ENCODE data around the gene ATG4B.
"Not testable (repeated sequence)": the region's sequence is repeated elsewhere in the genome, so short reads cannot be mapped to it uniquely, and the experiment has no call there.

Gene ATG4B

DNA sequence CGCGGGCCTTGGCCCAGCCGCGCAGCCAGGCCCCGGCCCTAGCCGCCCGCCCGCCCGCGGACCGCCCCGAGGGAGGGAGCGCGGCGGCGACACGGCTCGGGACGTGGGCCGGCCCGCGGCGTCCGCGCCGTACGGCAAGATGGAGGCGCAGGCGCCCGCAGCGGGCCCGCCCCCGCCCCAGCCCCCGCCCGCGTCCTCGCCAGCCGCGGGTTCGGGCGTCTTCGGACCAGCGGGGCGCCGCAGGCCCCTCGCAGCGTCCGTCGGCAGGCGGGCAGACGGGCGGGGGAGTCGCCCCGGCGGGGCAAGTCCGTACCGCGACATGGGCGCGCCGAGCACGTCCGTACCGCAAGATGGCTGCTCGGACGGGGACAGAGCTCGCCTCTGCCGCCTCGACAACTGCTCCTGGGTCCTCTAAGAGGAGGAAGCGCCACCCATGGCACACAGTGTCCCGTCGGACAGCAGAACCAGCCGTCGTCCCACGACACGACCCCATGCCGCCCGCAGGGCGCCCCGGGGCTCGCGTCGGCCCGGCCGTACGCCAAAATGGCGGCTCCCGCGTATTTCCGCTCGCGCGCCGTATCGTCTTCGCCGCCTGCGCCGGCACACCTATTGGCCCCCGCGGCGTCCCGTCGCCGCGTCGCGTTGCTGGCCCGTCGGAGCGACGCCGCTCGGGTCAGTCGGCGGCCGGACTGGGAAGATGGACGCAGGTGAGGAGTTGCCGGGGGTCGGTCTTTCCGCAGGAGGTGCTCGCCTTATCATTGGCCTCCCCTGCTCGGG is at the start of gene ATG4B, which contains the start of gene THAP4:
TSS of gene ATG4B (plus strand) at position 676 of the 777 bp plus-strand sequence. CDS start at position 698, 22 bp downstream.
TSS of gene THAP4 (minus strand) at position 141 of the 777 bp plus-strand sequence. CDS start 141 bp downstream, outside the sequence.
- DNase-seq: peak; percentile 87

DNA sequence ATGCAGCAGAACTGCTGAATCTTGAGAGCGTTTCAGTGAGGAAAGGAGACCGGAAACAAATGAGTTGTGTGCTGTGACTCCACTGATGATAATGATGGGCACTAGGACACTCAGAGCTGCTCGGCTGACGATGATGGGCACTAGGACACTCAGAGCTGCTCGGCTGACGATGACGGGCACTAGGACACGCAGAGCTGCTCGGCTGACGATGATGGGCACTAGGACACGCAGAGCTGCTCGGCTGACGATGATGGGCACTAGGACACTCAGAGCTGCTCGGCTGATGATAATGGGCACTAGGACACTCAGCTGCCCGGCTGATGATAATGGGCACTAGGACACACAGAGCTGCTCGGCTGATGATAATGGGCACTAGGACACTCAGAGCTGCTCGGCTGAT is 47.6 kb upstream of the ATG4B start:
- DNase-seq: not testable (repeated sequence)

DNA sequence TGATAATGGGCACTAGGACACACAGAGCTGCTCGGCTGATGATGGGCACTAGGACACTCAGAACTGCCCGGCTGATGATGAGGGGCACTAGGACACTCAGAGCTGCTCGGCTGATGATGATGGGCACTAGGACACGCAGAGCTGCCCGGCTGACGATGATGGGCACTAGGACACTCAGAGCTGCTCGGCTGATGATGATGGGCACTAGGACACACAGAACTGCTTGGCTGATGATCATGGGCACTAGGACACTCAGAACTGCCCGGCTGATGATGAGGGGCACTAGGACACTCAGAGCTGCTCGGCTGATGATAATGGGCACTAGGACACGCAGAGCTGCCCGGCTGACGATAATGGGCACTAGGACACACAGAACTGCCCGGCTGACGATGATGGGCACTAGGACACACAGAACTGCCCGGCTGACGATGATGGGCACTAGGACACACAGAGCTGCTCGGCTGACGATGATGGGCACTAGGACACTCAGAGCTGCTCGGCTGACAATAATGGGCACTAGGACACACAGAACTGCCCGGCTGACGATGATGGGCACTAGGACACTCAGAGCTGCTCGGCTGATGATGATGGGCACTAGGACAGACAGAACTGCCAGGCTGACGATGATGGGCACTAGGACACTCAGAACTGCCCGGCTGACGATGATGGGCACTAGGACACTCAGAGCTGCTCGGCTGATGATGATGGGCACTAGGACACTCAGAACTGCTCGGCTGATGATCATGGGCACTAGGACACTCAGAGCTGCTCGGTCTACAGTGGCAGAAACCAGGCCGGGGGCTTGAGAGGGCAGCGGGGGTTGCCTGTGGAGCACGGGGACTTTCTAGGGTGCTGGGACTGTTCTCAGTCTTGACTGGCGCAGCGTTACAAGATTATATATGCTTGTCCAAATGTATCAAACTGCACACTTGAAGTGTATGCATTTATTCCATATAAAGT is 46.7 kb upstream of the ATG4B start:
- not testable (repeated sequence) for DNase-seq

DNA sequence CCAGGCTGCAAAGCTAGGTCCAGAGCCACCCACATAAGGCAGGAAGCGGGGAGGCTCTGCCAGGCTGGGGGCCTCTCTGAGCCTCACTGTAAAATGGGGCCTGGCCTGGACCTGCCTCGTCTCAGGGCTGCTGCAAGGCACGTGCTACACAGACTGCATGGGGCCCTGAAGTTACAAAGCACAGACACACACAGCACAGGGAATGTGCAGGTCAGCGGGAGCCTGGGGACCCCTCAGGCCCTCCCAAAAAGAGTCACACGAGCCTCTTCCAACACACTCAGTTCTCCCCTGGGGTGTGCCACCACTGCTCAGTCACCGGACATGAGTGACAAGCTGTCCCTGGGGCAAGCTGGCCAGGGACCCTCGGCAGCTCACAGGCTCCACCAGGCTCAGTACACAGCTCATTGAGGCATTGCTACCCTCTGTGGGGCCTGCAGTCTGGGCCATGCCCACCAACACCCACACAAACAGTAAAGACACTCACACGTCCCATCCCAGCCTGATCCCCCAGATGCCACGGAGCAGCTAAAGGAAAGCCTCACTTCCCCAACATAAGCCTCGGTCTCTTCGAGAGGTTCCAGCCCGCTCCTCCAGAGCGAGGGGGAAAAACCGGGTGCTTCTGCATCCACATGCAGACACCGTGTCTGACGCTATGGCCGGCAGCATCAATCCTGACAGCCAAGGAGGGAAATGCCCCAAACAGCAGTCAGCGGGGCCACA is 45.2 kb upstream of the ATG4B start:
- no peak for DNase-seq

DNA sequence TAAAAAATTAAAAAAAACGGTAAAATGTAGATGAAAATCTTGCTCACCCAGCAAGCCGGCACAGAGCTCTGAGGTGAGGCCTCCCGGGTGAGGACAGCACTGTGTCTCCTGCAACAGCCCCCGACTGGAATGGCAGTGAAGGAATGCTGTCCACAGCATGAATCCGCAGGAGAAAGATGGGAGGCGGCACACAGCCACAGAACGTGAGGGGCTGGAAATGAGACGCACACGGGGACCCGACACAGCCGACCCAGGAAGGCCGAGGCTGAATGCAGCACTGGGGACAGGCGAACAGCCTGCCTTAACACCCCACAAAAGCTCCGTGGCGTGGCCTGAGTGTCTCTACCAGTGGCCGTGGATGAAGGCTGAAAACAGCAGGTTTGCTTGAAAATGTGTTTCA is 44.2 kb upstream of the ATG4B start:
- DNase-seq: no peak

DNA sequence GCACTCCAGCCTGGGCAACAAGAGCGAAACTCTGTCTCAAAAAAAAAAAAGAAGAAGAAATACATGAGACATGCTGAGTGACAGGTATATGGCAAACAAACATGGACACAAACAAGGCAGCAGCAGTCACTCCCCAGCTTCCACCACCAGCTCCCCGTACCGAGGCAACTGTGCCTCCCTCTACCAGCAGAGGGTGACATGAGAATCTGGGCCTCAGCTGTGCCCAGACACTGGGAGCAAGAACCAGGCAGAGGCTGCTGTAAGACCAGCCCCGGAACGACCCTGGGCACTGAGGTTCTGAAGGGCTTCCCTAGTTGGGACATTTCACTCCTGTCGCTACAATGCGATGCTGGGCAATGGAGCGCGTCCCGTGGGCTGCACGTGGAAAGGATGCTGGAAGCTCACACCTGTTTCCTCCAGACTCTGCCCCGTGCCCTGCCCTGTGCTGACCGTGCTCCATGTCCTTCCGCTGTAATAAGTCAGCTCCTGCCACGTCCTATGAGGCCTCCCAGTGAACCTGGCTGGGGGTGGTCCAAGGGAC is 41.8 kb upstream of the ATG4B start:
- DNase-seq: no peak

DNA sequence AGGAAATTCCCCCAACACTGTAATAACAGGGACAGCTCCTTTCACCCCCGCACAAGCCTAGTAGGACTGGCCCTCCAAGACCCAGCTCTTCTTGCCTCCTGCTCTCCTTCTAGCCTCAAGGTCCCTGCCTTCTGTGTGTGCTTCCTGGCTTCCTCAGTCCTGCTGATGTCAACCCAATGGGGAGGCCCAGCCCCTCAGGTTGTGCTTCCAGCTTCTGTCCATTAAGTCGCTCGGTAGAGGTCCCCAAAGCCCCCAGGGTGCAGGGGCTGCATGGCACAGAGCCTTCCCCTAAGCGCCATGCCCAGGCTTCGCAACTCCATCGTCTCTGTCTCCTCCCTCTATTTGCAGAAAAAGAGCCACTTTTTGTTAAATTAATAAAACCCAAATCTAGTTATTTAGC is 39.9 kb upstream of the ATG4B start:
- DNase-seq: no peak

DNA sequence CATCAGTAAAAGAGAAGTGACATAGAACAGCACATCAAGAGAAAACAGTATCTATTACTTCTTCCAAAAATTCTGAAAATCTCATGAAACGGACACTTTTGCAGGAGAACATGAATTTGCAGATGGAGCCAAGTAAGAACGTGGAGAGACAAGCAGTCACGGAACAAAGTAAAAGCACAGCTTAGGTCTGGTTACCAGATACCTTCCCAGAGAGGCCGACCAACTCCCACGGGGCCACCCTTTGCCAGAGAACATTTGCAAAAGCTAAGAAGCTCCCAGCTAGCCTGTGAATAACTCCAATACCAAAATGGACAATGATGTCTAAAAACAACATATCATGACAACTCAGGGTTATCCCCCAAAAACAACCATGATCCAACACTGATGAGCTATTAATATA is 39.4 kb upstream of the ATG4B start:
- DNase-seq: no peak

DNA sequence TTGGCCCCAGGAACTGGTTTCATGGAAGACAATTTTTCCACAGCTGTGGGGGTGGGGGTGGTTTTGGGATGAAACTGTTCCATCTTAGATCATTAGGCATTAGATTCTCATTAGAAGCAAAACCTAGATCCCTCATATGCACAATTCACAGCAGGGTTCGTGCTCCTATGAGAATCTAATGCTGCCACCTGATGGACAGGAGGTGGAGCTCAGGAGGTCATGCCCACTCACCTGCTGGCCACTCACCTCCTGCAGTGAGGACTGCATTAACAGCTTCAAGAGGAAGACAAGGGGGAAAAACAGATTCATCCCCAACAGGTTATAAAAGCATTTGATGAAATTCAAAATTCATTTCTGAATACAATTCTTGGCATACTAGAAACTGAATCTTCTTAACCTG is 39.0 kb upstream of the ATG4B start:
- DNase-seq: peak; percentile 12

DNA sequence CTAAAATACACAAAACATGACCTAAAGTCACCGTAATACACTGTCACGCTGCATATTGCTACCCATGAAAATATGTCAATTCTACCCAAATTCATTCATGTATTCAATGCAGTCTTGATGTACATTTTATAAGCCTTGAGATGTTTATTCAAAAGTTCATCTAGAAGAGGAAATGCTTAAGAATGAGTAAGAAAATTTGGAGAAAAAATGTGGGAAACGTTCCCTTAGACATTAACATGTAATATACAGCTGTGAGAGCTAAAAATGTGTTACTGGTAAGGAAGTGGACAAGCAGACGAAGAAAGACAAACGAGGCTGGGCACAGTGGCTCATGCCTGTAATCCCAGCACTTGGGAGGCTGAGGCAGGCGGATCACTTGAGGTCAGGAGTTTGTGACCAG is 37.9 kb upstream of the ATG4B start:
- no peak for DNase-seq

DNA sequence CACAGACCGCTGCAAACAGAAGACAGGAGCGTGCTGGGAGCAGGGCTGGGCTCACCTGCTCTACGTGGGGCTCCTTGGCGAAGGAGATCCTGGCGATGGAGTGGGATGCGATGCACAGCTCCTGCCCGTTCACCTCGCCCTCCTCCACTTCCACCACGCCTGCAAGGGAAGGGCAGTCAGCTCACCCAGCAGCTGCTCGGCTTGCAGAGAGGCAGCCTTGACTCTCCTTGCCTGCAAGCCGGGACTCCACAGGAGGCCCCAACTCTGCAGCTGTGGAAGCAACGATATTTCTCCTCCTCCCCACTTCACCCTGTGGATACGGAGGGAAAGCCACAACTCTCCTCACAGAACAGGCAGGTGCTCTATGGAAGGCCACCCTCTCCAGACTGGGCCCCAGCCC is 35.7 kb upstream of the ATG4B start:
- no peak for DNase-seq

DNA sequence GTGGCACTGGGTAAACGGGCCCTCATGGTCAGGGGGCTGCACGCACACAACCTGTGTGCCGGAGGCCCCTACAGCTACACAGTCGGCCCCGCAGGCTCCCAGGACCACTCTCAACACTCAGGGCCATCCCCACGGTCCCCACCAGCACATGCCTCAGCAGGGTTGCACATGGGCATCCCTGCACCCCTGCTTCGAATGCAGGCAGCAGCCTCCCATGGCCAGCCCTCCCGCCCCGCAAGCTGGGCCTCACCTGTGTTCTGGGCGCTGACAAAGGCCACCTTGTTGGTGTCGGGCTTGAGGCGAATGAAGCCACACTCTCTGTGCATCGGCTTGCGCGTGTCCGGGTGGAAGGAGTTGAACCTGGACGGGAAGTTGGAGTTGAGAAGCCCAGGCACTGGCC is 34.8 kb upstream of the ATG4B start:
- no peak for DNase-seq

DNA sequence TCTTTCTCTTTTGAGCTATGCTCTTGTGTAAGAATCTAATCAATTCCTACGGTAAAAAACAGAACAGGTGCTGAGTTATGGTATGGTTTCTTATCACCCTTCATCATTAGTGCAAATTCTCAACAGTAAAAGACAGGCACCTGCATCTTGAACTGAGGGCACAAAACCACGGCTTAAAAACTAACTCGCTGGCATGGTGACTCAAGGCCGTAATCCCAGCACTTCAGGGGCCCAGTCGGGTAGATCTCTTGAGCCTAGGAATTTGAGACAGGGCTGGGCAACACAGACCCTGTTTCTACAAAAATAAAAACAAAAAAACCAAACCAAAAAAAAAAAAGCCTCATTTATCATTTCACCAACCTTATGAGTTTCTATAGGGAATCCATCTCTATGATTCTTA is 33.8 kb upstream of the ATG4B start:
- no peak for DNase-seq

DNA sequence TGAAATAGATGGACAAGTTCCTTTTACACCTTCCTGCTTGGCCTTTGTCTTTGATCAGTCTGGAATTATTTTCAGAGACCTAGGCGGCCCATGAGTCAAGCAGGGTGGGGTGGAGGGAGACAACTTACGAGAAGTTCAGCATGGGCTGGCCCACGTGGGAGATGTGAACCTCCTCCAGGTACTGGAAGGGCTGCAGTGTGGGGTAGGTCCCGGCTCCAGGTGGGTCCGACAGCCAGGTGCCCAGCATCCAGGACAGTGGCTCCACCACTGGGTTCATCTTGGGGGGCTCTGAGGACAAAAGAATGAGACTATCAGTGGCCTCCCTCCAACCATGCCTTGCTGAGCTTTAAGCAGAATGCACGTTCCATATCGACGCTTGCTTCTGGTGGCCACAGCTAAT is 31.3 kb upstream of the ATG4B start:
- no peak for DNase-seq

DNA sequence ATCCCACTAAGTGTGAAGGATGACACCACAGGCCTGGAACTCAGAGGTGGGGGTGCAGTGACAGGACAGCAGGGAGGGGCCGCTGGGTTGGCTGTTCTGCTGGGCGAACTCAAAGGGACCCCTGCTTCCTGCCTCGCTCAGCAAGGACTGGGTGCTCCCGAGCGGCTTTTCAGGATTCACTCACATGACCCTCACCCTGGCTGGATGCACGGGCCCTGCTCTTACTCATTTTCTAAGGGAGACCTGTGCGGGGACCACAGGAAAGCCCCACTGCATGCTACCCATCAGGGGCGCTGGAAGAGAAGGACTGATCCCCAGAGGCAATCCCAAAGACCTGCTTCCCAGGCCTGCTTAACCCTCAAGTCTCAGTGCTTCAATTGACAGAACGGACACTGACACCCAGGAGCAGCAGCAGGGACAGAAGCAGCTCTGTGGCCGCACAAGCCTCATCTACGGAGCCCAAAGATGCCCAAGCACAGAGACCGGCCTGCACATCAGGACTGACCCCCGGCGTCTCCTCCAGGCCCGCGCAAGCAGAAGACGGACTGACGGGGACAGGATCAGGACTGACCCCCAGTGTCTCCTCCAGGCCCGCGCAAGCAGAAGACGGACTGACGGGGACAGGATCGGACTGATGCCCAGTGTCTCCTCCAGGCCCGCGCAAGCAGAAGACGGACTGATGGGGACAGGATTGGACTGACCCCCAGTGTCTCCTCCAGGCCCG is 30.2 kb upstream of the ATG4B start:
- DNase-seq: no peak

DNA sequence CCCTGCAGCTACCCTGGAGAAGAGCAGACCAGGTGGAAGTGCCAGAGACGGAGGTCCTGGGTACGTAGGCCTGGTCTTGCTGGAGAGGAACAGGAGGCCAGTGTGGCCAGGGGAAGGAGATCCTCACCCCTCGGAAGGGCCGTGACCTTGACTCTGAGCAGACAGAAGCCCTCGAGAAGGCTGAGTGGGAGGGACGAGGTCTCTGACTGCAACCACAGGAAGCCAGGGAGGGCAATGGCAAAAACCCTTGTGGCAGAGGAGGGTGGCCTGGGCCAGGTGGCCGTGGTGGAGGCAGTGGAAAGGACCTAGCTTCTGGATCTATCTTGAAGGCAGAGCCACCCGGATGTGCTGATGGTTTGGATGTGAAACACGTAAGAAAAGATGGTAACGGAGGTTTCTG is 28.6 kb upstream of the ATG4B start:
- no peak for DNase-seq

DNA sequence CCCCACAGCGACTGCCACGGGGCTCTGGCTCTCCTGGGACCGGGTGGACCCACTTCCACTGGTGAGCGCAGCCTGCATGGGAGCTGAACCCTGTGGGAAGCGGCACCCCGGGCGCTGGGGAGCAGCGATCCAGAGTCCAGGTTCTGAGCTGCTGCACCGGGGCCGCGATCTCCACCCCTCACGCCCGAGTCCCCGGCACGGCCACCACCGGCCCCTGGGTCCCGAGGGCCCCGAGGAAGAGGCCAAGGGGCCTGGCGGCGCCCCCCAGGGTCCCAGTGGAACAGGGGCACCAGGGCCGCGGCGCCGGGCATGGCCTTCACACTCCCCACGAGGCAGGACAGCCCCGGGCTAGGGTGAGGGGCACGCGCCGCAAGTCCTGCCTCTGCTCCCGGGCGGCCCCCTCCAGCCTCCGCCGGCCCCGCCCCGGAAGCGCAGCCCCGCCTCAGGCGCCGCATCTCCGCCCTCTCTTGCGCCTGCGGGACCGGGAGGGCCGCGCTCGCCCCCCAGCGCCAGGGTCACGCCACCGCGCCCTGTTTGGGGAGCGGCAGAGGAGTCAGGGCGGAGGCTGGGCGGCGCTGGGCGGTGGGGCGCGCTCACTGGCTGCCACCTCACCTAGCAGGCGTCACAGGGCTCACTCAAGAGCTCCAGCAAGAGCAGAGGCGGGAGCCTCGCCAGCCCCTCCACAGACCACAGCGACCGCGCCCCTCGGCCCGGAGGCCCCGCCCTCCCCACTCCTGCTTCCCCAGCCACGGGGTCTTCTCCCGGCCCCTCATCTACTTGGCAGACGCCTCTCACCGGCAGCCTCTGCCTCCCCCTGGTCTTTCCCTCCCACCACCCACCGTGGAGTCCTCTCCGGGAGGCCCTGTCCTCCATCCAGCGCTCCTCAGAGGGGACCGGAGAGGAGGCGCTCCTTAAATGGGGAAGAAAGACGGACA is 27.4 kb upstream of the ATG4B start:
- peak; percentile 79 for DNase-seq

DNA sequence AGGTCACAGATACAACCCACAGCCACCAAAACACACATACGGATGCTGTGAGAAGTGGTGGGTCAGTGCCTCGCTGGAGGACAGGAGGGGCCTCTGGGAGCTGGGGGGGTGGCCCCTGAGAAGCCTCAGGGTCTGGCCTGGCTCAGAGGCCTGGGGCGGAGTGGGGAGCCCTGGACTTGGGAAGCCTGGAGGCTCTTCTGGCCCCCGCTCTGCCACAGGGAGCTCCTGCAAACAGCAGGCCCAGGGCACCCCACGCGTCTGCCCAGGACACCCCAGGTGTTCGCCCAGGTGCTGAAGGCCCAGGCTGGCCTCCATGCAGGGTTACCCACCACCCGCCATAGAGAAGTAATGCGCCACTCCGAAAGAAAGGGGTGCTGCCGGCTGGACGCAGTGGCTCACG is 26.4 kb upstream of the ATG4B start:
- no peak for DNase-seq

DNA sequence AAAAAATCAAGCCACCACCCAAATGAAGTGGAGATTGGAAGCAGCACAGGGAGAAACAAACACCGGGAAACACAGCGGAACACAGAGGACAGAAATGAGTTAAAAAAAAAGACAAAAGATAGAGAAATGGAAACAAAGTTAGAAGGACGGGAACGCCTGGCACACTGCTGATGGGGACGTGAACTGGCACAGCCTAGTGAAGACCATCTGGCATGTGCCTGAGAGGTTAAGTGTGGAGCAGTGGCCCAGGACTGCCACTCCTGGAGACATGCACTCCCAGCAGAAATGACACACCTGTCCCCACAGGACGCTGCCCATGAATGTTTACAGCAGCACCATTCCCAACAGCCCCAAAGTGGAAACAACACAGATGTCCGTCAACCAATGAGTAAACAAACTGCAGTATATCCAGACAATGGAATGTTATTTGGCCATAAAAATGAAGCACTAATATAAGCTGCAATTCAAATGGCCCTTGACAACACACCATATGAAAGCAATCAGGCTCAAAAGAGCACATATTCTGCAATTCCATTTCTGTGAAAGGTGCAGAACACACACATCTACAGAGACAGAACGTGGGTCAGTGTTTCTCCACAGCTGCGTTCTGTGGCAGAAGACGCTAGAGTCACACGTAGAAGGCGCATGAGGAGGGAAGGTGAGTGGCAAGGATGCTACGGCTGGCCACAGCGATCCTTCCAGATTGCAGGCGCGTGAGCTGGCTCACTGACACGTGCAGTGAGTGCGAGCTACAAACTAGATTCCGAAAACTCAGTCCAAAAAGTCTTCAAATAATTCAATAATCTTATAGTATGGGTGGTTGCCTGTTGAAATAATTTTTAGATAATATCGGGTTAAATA is 25.1 kb upstream of the ATG4B start:
- no peak for DNase-seq
